Heart left ventricle (tissue), 13 donors: ENCODE data around the gene SMIM28.

Source experiments
- CTCF ChIP-seq, 12 donors: fragments of 200-600 bp; sonication (generic) in 4 of 12; IDR thresholded peaks; one replicate each; pipeline versions ENCODE4 v1.5.0 to v1.8.0; 2018 to 2022; ENCODE audit warnings: antibody characterized with exemption in 12 of 12, mild to moderate bottlenecking in 5 of 12
- POLR2A ChIP-seq, 2 donors: fragments of 450-650 bp; IDR thresholded peaks; one replicate each; pipeline ENCODE4 v1.6.1; 2017; ENCODE audit warnings: antibody characterized with exemption in 2 of 2, mild to moderate bottlenecking in 2 of 2, moderate library complexity in 2 of 2
- donor health status: ischemic (EF 13 %, LVEDD 7.1; RV severe dilation, severe dysfunction).
- donor health status: DM: no; HTN: yes; CAD: no.
- donor health status: DM: no; HTN: no; CAD: no.
- donor health status: ischemic (EF 25% LVEDD 6.9; RV normal size, moderate dysfunction).
- donor health status: ischemic (EF 25% LVEDD 5.7; RV mildly dilated, moderate dysfunction).
- donor health status: ischemic (EF 35%, LVEDD 5.7; RV mildly dilated, moderate dysfunction).
- donor health status: nonischemic (EF 11% LVEDD 7.7; RV severe dilation, severe dysfunction).
- donor health status: DM: yes; HTN: yes; CAD: no.
- donor health status: PGD.
- donor health status: ischemic (EF 29% LVEDD 5.4; RV normal size, mild dysfunction).
- donor health status: nonischemic (EF 23%, LVEDD 6.1; RV moderate dilation, normal function).

DNA sequence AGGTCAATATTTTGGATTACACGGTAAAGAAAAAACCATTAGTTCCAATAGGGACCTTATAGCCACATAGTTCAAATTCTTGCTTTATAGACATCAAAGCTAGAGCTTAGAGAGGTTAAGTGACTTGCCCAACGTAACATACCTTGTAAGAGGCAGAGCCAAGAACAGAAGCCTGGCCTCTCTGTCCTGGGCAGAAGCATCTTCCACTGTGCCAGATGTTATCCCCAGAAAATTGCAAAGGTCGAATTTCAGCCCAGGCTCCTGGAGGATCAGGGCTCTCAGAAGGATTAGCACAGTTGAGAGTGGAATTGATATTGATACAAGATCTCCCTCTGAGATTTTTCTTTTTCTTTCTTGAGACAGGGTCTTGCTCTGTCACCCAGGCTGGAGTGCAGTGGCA is 6.1 kb downstream of the SMIM28 start:
- TF ChIP-seq CTCF (IDR thresholded peaks at IDR 0.05) (no peak), POLR2A (IDR thresholded peaks at IDR 0.05) (no peak)
